SH-SY5Y (cell line): ENCODE results near the gene KIF3A.

Experiments
- GATA2 ChIP-seq: IDR thresholded peaks from 2 replicates; pipeline ENCODE4 v1.6.1; 2011; ENCODE audit warnings: mild to moderate bottlenecking, low read depth, low read length
- GATA3 ChIP-seq: IDR thresholded peaks from 2 replicates; pipeline ENCODE4 v1.6.1; 2011; ENCODE audit warnings: low read depth, mild to moderate bottlenecking, low read length, moderate library complexity

The KIF3A gene

DNA sequence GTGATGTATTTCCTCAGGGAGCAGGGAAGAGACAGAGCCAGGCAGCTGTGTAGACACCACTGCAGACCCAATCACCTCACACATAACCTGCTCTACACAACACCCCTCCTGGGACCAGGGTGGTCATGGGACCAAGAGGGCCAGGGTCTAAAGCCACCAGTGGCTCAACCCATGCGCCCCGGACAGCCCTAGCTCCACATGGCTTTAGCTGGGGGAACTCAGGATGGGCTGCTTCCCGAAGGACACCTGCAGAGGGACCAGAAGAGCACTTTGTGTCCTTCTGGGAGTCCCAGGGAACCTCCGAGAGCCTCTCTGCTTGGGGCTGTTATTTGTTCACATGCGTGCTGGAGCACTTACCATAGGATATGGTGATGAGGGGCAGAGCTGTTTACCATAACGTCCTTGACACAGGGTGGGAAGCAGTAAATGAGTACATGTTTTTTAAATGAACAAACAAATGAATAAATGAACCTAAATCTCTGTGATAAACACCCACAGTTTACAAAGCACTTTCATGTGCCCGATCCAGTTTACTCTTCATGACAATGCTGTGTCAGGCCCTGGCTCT, 27.4 kb upstream of the KIF3A start:
- TF ChIP-seq GATA3 (no peak), GATA2 (no peak)

DNA sequence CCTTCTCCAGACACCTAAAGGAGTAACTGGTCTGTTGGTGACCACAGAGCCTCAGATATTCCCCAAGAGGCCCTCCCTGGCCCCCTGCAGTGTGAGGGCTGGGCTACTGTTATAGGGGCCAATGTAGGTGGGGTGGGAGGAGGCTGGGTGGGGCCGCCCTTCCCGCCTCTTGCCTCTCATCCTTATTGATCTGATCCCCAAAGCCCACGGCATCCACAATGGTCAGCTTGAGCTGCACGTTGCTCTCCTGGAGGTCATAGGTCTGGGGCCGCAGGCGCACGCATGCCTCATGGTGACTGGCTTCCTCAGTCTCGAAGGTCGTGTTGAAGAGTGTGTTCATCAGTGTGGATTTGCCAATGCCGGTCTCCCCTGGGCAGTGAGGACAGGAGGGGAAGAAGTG, 26.7 kb upstream of the KIF3A start:
- TF ChIP-seq GATA2 = no peak

DNA sequence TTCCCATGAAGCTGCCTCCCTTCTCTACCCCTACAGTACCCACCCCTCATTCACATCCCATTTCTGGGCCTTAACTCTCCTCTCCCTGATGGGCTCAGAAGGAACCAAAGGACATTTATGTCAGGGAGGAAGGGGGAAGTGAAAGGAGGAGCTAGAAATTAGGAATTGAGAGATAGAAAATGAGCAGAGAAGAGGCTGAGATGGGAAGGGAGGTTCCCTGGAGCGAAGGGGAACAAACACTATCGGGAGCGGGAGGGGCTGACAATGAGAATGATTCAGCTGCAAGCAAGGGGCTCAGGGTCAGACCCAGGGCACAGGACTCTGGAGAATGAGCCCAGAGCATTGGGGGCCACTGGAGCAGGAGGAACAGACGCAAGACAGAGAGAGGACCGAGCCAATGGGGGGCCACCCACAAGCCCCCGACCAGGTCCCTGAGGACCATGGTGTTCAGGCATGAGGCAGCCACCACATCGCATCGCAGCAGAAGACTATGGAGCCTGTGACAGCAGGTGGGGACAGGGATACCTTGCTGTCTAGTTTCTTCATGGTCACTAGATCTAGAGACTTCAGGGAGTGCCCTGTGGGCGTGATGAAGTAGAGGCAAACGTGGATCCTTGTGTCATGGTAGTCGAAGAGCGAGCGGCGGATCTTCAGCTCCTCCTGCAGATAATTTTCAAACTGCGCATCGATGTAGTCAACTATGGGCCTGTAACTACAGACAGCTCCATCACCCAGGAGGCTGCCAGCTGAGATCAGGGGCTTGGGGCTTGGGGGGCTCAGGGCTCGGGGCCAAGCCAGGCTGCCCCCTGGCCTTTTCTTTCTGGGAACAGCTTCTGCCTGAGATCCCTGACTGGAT, 26.1 kb upstream of the KIF3A start:
- TF ChIP-seq GATA3 = no peak
- no peak for TF ChIP-seq GATA2

GRCh38 chr5:132762246-132763000, 25.1 kb upstream of the KIF3A start:
- TF ChIP-seq GATA3 = no peak
- no peak for TF ChIP-seq GATA2

- no peak for TF ChIP-seq GATA2
- TF ChIP-seq GATA3 = no peak
These were observed 24.2 kb upstream of the KIF3A start for GRCh38 chr5:132761321-132762240.

DNA sequence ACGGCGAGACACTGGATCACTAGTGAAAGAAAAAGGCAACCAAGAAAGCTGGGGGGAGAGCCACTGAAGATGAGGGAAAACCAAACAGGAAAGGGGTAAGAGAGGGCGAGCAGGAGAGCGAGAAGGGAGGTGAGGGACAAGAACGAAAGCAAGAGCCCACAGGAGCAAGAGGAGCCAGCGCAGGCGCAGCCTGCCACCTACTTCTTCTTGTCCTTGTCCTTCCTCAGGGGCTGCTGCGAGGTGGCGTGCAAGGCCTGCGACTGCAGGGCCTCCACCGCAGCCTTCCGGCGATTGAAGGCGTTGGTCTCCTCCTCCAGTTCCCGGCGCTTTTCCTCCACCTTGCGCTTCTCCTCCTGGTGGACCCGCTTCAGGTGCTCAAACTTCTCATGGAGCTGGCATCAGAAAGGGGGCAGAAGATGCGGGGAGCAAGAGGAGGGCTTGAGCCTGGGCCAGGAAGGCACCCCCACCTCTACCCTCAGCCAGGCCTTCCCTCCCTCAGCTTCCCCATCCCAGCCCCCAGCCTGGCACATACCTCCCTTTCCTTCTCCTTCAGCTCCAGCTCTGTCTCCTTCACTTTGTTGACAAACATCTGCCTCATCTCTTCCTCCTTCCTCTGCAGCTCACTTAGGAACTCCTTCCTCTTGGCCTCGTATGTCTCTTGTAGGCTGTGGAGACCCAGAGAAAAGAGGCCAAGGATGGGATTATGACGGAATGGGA, 23.4 kb upstream of the KIF3A start:
- TF ChIP-seq GATA2 = no peak
- TF ChIP-seq GATA3 = no peak

- no peak for TF ChIP-seq GATA2
- no peak for TF ChIP-seq GATA3
These were observed 22.7 kb upstream of the KIF3A start for GRCh38 chr5:132760049-132760420.

- TF ChIP-seq GATA2 (no peak), GATA3 (no peak)
These were observed 22.0 kb upstream of the KIF3A start for GRCh38 chr5:132759114-132760048.

- TF ChIP-seq GATA3 (no peak), GATA2 (no peak)
These were observed 21.1 kb upstream of the KIF3A start for GRCh38 chr5:132758451-132758850.

DNA sequence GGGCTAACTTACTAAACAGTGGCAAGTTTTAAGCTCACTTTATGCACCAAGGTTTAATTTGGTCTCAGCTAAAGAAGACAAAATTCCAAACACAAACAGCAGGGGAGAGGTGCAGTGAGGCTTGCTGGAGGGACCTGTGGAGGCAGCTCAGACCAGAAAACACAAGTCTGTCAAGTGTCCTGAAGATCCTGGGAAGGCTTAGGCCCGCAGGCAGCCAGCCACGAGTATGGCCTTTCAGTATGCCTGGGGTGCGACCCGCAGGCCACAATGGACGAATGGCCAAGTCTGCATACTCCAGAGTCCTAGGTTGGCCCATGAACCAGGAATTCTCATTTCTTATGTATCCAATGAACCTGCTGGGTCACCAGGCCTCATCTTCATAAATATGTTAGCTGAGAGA, 19.2 kb upstream of the KIF3A start:
- TF ChIP-seq GATA2 (no peak), GATA3 (no peak)

- TF ChIP-seq GATA3 (no peak), GATA2 (no peak)
These were observed 17.6 kb upstream of the KIF3A start for GRCh38 chr5:132754947-132755346.

- TF ChIP-seq GATA2 = no peak
- TF ChIP-seq GATA3 = no peak
These were observed 16.8 kb upstream of the KIF3A start for GRCh38 chr5:132754111-132754510.
